ENCODE results near the gene PIK3R3.

The PIK3R3 gene

GRCh38 chr1:46021046-46021996 lies 111.1 kb downstream of the PIK3R3 start:
- no peak for DNase-seq (ENCODE audit: low spot score)

GRCh38 chr1:46020010-46020409 lies 112.4 kb downstream of the PIK3R3 start:
- no peak for DNase-seq (ENCODE audit: low spot score)

GRCh38 chr1:46019348-46019747 lies 113.1 kb downstream of the PIK3R3 start:
- DNase-seq (ENCODE audit: low spot score): no peak

- DNase-seq (ENCODE audit: low spot score): no peak
Measured at GRCh38 chr1:46017876-46018503, 114.4 kb downstream of the PIK3R3 start.

GRCh38 chr1:46013581-46013980 lies 118.8 kb downstream of the PIK3R3 start:
- no peak for DNase-seq (ENCODE audit: low spot score)

GRCh38 chr1:46012236-46012635 lies 120.2 kb downstream of the PIK3R3 start:
- DNase-seq (ENCODE audit: low spot score): no peak

- DNase-seq (ENCODE audit: low spot score): no peak
Measured at GRCh38 chr1:46011121-46011695, 121.2 kb downstream of the PIK3R3 start.

GRCh38 chr1:46010611-46011010 lies 121.8 kb downstream of the PIK3R3 start:
- DNase-seq (ENCODE audit: low spot score): no peak

- no peak for DNase-seq (ENCODE audit: low spot score)
Measured at GRCh38 chr1:46008585-46008984, 123.8 kb downstream of the PIK3R3 start.

- no peak for DNase-seq (ENCODE audit: low spot score)
Measured at GRCh38 chr1:46005594-46005993, 126.8 kb downstream of the PIK3R3 start.

GRCh38 chr1:46004492-46004891 lies 127.9 kb downstream of the PIK3R3 start:
- no peak for DNase-seq (ENCODE audit: low spot score)

GRCh38 chr1:46003315-46003714 lies 129.1 kb downstream of the PIK3R3 start:
- no peak for DNase-seq (ENCODE audit: low spot score)

GRCh38 chr1:46002551-46003150 lies 129.8 kb downstream of the PIK3R3 start:
- no peak for DNase-seq (ENCODE audit: low spot score)

- no peak for DNase-seq (ENCODE audit: low spot score)
Measured at GRCh38 chr1:46001081-46001785, 131.2 kb downstream of the PIK3R3 start.

- no peak for DNase-seq (ENCODE audit: low spot score)
Measured at GRCh38 chr1:45999507-45999906, 132.9 kb downstream of the PIK3R3 start.

GRCh38 chr1:45998020-45998617 lies 134.3 kb downstream of the PIK3R3 start:
- DNase-seq (ENCODE audit: low spot score): no peak

- no peak for DNase-seq (ENCODE audit: low spot score)
Measured at GRCh38 chr1:45995298-45995697, 137.1 kb downstream of the PIK3R3 start.

GRCh38 chr1:45994423-45994822 lies 138.0 kb downstream of the PIK3R3 start:
- DNase-seq (ENCODE audit: low spot score): no peak

Data from SW480 (cell line).